GM21723 (cell line): ENCODE measurements around the gene HLA-DQA1.
"Not testable (repeated sequence)": the region's sequence is repeated elsewhere in the genome, so short reads cannot be mapped to it uniquely, and the experiment has no call there.

ENCODE experiments used
- ATAC-seq: cut with Tn5 transposase; IDR thresholded peaks from one replicate; pipeline ENCODE4 v1.9.1; 2021; ENCODE audit warnings: mild to moderate bottlenecking, moderate library complexity; ENCODE audit not compliant: unreplicated experiment

The HLA-DQA1 gene

GRCh38 chr6:32621372-32621771 is 15.8 kb upstream of the HLA-DQA1 start:
- no peak for ATAC-seq

- peak; percentile 74 for ATAC-seq
Observed at GRCh38 chr6:32622545-32623401, 14.4 kb upstream of the HLA-DQA1 start.

- ATAC-seq = no peak
Observed at GRCh38 chr6:32623693-32624092, 13.5 kb upstream of the HLA-DQA1 start.

- ATAC-seq = no peak
Observed at GRCh38 chr6:32624565-32624964, 12.6 kb upstream of the HLA-DQA1 start.

- ATAC-seq = no peak
Observed at GRCh38 chr6:32625137-32625536, 12.1 kb upstream of the HLA-DQA1 start.

GRCh38 chr6:32627249-32627648 is 10.0 kb upstream of the HLA-DQA1 start:
- ATAC-seq = no peak

- ATAC-seq = no peak
Observed at GRCh38 chr6:32627831-32628230, 9.4 kb upstream of the HLA-DQA1 start.

GRCh38 chr6:32629793-32630192 is 7.4 kb upstream of the HLA-DQA1 start:
- not testable (repeated sequence) for ATAC-seq

- no peak for ATAC-seq
Observed at GRCh38 chr6:32635526-32636123, 1.6 kb upstream of the HLA-DQA1 start.

- no peak for ATAC-seq
Observed at GRCh38 chr6:32637883-32638282, 677 bp downstream of the HLA-DQA1 start.

GRCh38 chr6:32638532-32639219 is 1.5 kb downstream of the HLA-DQA1 start:
- ATAC-seq = no peak

- no peak for ATAC-seq
Observed at GRCh38 chr6:32639440-32640394, 2.5 kb downstream of the HLA-DQA1 start.

- no peak for ATAC-seq
Observed at GRCh38 chr6:32641122-32641521, 3.9 kb downstream of the HLA-DQA1 start.

GRCh38 chr6:32641785-32642719 is 4.8 kb downstream of the HLA-DQA1 start:
- not testable (repeated sequence) for ATAC-seq

GRCh38 chr6:32642720-32643106 is 5.5 kb downstream of the HLA-DQA1 start:
- no peak for ATAC-seq

- no peak for ATAC-seq
Observed at GRCh38 chr6:32643904-32644303, 6.7 kb downstream of the HLA-DQA1 start.

GRCh38 chr6:32645047-32645703 is 8.0 kb downstream of the HLA-DQA1 start:
- no peak for ATAC-seq

GRCh38 chr6:32655203-32655710 is 18.1 kb downstream of the HLA-DQA1 start:
- no peak for ATAC-seq

GRCh38 chr6:32657329-32657728 is 20.1 kb downstream of the HLA-DQA1 start:
- ATAC-seq = not testable (repeated sequence)
